ENCODE results near the gene USP36. TPM values are rescaled to one million over a fixed set of nuclear protein-coding genes. Genes with fewer than 3 reads are reported as not detected.
A peak's percentile ranks its signal among the peaks of the same experiment; 100 is the strongest.

The USP36 gene
- total and polyA plus RNA-seq, 9 of the 15 experiments (the other 6 are each of a cell fraction or from before 2014, with no cell fraction given): 6.4 to 72.8 (median 22.5) TPM

- TF ChIP-seq ZNF277 (CRISPR knock-in tag; IDR thresholded peaks at IDR 0.05; ENCODE audit: borderline replicate concordance) (no peak), TSHZ1 (CRISPR knock-in tag; IDR thresholded peaks at IDR 0.05) (no peak), ZNF830 (CRISPR knock-in tag; IDR thresholded peaks at IDR 0.05) (no peak), TRIM25 (IDR thresholded peaks at IDR 0.05; ENCODE audit: borderline replicate concordance) (no peak), DNMT1 (IDR thresholded peaks at IDR 0.05) (no peak), FUS (optimal IDR thresholded peaks at IDR 0.05; ENCODE audit: low read depth, low read length) (peak; percentile 8), ZNF586 (CRISPR knock-in tag; conservative IDR thresholded peaks at IDR 0.05) (no peak), CEBPG (CRISPR knock-in tag; IDR thresholded peaks at IDR 0.05) (no peak; the same call in 1 of the 2 replicates), CEBPG (tag; conservative IDR thresholded peaks at IDR 0.05 in 1 of 2, IDR thresholded peaks at IDR 0.05 in 1 of 2) (peak in 1 of 2 experiments; percentile 1; a peak in 2 of 4 replicates), KLF1 (tag; IDR thresholded peaks at IDR 0.05) (no peak), E2F8 (IDR thresholded peaks at IDR 0.05; ENCODE audit: low read depth, partially characterized antibody) (no peak), ZNF197 (CRISPR knock-in tag; IDR thresholded peaks at IDR 0.05; ENCODE audit: low read depth) (no peak), HDAC1 (IDR thresholded peaks at IDR 0.05) (peak in 1 of 2 experiments; percentile 15; a peak in 2 of 4 replicates), MAFK (IDR thresholded peaks at IDR 0.05; ENCODE audit: low read length) (no peak), ZBTB7A (IDR thresholded peaks at IDR 0.05; ENCODE audit: borderline replicate concordance, control insufficient read depth, low read depth, low read length) (no peak), TARDBP (IDR thresholded peaks at IDR 0.05) (no peak)
Observed at GRCh38 chr17:78839762-78840529, 668 bp downstream of the USP36 start (continued).

Data from K562 (cell line).